Thoracic aorta (tissue), 2 donors: ENCODE measurements around the gene LDLRAD3. TPM values are rescaled to one million over a fixed set of nuclear protein-coding genes. Genes with fewer than 3 reads are reported as not detected.

ENCODE experiments used
- ATAC-seq: fragments of 150-250 bp; one replicate; pipeline ENCODE4 v1.8.0; 2017; ENCODE audit warnings: low read depth; ENCODE audit not compliant: insufficient number of reproducible peaks, low FRiP score
- DNase-seq: peaks from one replicate; pipeline ENCODE4 v3.0.0-alpha.2; 2020; ENCODE audit warnings: low spot score
- H3K27ac ChIP-seq, 2 donors: fragments of 200-600 bp; sonication (generic); 1 replicate in 1 of 2; 2 replicates in 1 of 2; pipeline ENCODE4 v1.5.1; 2016; ENCODE audit warnings: mild to moderate bottlenecking in 2 of 2, moderate library complexity in 2 of 2
- H3K27me3 ChIP-seq: fragments of 200-600 bp; sonication (generic); replicated peaks from 2 replicates; pipeline ENCODE4 v1.6.0; 2016; ENCODE audit warnings: mild to moderate bottlenecking; ENCODE audit not compliant: insufficient read depth
- H3K36me3 ChIP-seq: fragments of 200-600 bp; sonication (generic); one replicate; pipeline ENCODE4 v1.5.1; 2016
- H3K4me1 ChIP-seq, 2 donors: fragments of 200-600 bp; sonication (generic); 1 replicate in 1 of 2; 2 replicates in 1 of 2; pipeline versions ENCODE4 v1.5.1 to v1.6.0; 2016; ENCODE audit warnings: low read depth in 2 of 2, mild to moderate bottlenecking in 1 of 2; ENCODE audit not compliant: control insufficient read depth in 1 of 2
- H3K4me3 ChIP-seq: fragments of 200-600 bp; sonication (generic); 2 replicates; pipeline ENCODE4 v1.5.1; 2016; ENCODE audit warnings: mild to moderate bottlenecking
- H3K9me3 ChIP-seq: fragments of 200-600 bp; sonication (generic); 2 replicates; pipeline ENCODE4 v1.5.1; 2016
- CTCF ChIP-seq: fragments of 200-600 bp; sonication (generic); IDR thresholded peaks from one replicate; pipeline ENCODE4 v1.5.1; 2019; ENCODE audit warnings: antibody characterized with exemption
- total RNA-seq, 2 donors: library from RNA; depleted of rRNA; stranded (reverse); fragments of >200 nt; gene quantifications; one replicate each; pipeline versions ENCODE4 v1.1.0 to v1.2.3, GENCODE V29; 2016

The LDLRAD3 gene
- total RNA-seq, 2 donors from 2014 or later: 6.1 to 17.2 TPM

- ATAC-seq: no peak
- DNase-seq: no peak
- no peak for TF ChIP-seq CTCF
- Histone ChIP-seq H3K36me3 (no peaks in the 10 kb centered on the region), H3K27me3 (no peaks in the 10 kb centered on the region), H3K4me1 (no peaks in the 10 kb centered on the region), H3K27ac (no peak overlapping the region), H3K9me3 (no peaks in the 10 kb centered on the region), H3K4me3 (no peak overlapping the region)
Measured at GRCh38 chr11:36054628-36055027, 110.8 kb downstream of the LDLRAD3 start.

- DNase-seq (no peak), ATAC-seq (no peak)
- no peaks in the 10 kb centered on the region for H3K9me3 ChIP-seq
- no peaks in the 10 kb centered on the region for H3K36me3 ChIP-seq
- no peaks in the 10 kb centered on the region for H3K4me1 ChIP-seq
- no peak overlapping the region for H3K27ac ChIP-seq
- no peak overlapping the region for H3K4me3 ChIP-seq
- no peaks in the 10 kb centered on the region for H3K27me3 ChIP-seq
- TF ChIP-seq CTCF: peak; percentile 13
Measured at GRCh38 chr11:36056160-36056751, 112.4 kb downstream of the LDLRAD3 start.

GRCh38 chr11:36057379-36058042 is 113.6 kb downstream of the LDLRAD3 start:
- no peak for DNase-seq
- Histone ChIP-seq H3K36me3 (no peaks in the 10 kb centered on the region), H3K9me3 (no peaks in the 10 kb centered on the region), H3K4me1 (no peaks in the 10 kb centered on the region), H3K4me3 (no peak overlapping the region), H3K27me3 (no peaks in the 10 kb centered on the region), H3K27ac (no peak overlapping the region)
- ATAC-seq: no peak
- TF ChIP-seq CTCF: no peak

GRCh38 chr11:36059660-36060059 is 115.8 kb downstream of the LDLRAD3 start:
- H3K36me3 ChIP-seq: no peaks in the 10 kb centered on the region
- no peak for TF ChIP-seq CTCF
- no peaks in the 10 kb centered on the region for H3K27me3 ChIP-seq
- no peak overlapping the region for H3K4me3 ChIP-seq
- no peak for DNase-seq
- H3K9me3 ChIP-seq: no peaks in the 10 kb centered on the region
- H3K4me1 ChIP-seq: no peaks in the 10 kb centered on the region
- ATAC-seq: no peak
- no peak overlapping the region for H3K27ac ChIP-seq

- ATAC-seq: no peak
- Histone ChIP-seq H3K27me3 (no peaks in the 10 kb centered on the region), H3K36me3 (no peaks in the 10 kb centered on the region), H3K27ac (no peak overlapping the region), H3K4me3 (no peak overlapping the region), H3K9me3 (no peaks in the 10 kb centered on the region), H3K4me1 (no peaks in the 10 kb centered on the region)
- TF ChIP-seq CTCF: no peak
- no peak for DNase-seq
Measured at GRCh38 chr11:36060926-36061325, 117.1 kb downstream of the LDLRAD3 start.
